HCT116 (cell line): ENCODE results near the gene HEG1. TPM values are rescaled to one million over a fixed set of nuclear protein-coding genes. Genes with fewer than 3 reads are reported as not detected.

Source experiments
- ATAC-seq: fragments of 200-7000 bp; cut with Tn5 transposase; 2 replicates; pipeline ENCODE4 v1.9.1; 2020; ENCODE audit warnings: mild to moderate bottlenecking, moderate library complexity
- BruUV-seq: library from RNA; stranded (reverse); fragments of 400-500 nt; replicated peaks from 2 replicates; lab custom pipeline; 2021; lab: Mats Ljungman, UMichigan
- CTCF ChIA-PET: fragments of 300-600 bp; sonication (Branson Sonifier 250); formaldehyde crosslinking; loops from one replicate; lab custom pipeline; 2021; ENCODE audit warnings: antibody characterized with exemption; lab: Charles Lee
- POLR2A ChIA-PET: fragments of 300-600, 350-600 bp; sonication (Branson Sonifier 250); formaldehyde crosslinking; loops from one replicate; lab custom pipeline; 2021; ENCODE audit warnings: antibody characterized with exemption; lab: Charles Lee
- RAD21 ChIA-PET, 2 experiments: fragments of 300-600 bp; sonication (Branson Sonifier 250); formaldehyde crosslinking; loops; one replicate each; lab custom pipeline; 2023; ENCODE audit warnings: low total read pairs in 2 of 2; ENCODE audit not compliant: uncharacterized antibody in 2 of 2, unreplicated experiment in 2 of 2, low non-redundant PET in 1 of 2; lab: Charles Lee
- DNase-seq: peaks from one replicate; pipeline ENCODE4 v3.0.0-alpha.2; 2010; ENCODE audit warnings: low read depth, low spot score
- H2AFZ ChIP-seq: fragments of 200-600 bp; shearing (Covaris generic), sonication (generic); 2 replicates; pipeline ENCODE4 v1.6.1; 2017; ENCODE audit warnings: low read depth, mixed run types, mixed read lengths, antibody characterized with exemption, low read length; ENCODE audit not compliant: poor library complexity, severe bottlenecking
- H3K27ac ChIP-seq: 2 replicates; pipeline ENCODE4 v1.5.1; 2012; ENCODE audit warnings: low read depth, low read length
- H3K27me3 ChIP-seq: fragments of 200-600 bp; sonication (generic); 2 replicates; pipeline ENCODE4 v1.6.1; 2016; ENCODE audit warnings: mixed run types, low read length, mixed read lengths; ENCODE audit not compliant: insufficient read depth
- H3K36me3 ChIP-seq, 2 experiments: fragments of 200-500 bp in 1 of 2; fragments of 200-600 bp in 1 of 2; sonication (Bioruptor generic) in 1 of 2; sonication (generic) in 1 of 2; 2 replicates each; pipeline versions ENCODE4 v1.5.1 to v1.6.1; 2014 to 2016; ENCODE audit warnings: low read length in 2 of 2, inconsistent platforms in 1 of 2, mixed read lengths in 1 of 2, mixed run types in 1 of 2; ENCODE audit not compliant: insufficient read depth in 2 of 2, control insufficient read depth in 1 of 2
- H3K4me1 ChIP-seq, 2 experiments: fragments of 200-600 bp in 1 of 2; sonication (generic) in 1 of 2; 2 replicates each; pipeline versions ENCODE4 v1.5.1 to v1.6.1; 2012 to 2017; ENCODE audit warnings: low read length in 2 of 2, inconsistent platforms in 1 of 2, mild to moderate bottlenecking in 1 of 2, mixed read lengths in 1 of 2, mixed run types in 1 of 2, moderate library complexity in 1 of 2; ENCODE audit not compliant: insufficient read depth in 2 of 2, control insufficient read depth in 1 of 2
- H3K4me2 ChIP-seq: fragments of 200-600 bp; sonication (generic); 2 replicates; pipeline ENCODE4 v1.6.1; 2017; ENCODE audit warnings: mixed run types, low read length, mixed read lengths
- H3K4me3 ChIP-seq, 2 experiments: fragments of 200-600 bp in 1 of 2; sonication (generic) in 1 of 2; replicated peaks in 1 of 2; 2 replicates each; pipeline ENCODE4 v1.5.1; 2011 to 2016; ENCODE audit warnings: low read length in 2 of 2, control low read depth in 1 of 2, low read depth in 1 of 2, mild to moderate bottlenecking in 1 of 2, mixed read lengths in 1 of 2, mixed run types in 1 of 2
- H3K79me2 ChIP-seq: fragments of 200-600 bp; sonication (generic); 2 replicates; pipeline ENCODE4 v1.6.1; 2017; ENCODE audit warnings: mild to moderate bottlenecking, mixed run types, low read length, moderate library complexity, mixed read lengths; ENCODE audit not compliant: insufficient read depth
- H3K9ac ChIP-seq: fragments of 200-600 bp; sonication (generic); 2 replicates; pipeline ENCODE4 v1.6.1; 2016; ENCODE audit warnings: low read length, mixed read lengths
- H3K9me2 ChIP-seq: fragments of 200-600 bp; sonication (generic), shearing (Covaris generic); 2 replicates; pipeline ENCODE4 v1.6.1; 2017; ENCODE audit warnings: mixed run types, mild to moderate bottlenecking, moderate library complexity; ENCODE audit not compliant: insufficient read depth
- H3K9me3 ChIP-seq, 2 experiments: fragments of 200-500 bp in 1 of 2; fragments of 200-600 bp in 1 of 2; sonication (Bioruptor generic) in 1 of 2; sonication (generic) in 1 of 2; 2 replicates each; pipeline ENCODE4 v1.6.1; 2014 to 2017; ENCODE audit warnings: low read length in 2 of 2, mixed read lengths in 2 of 2, inconsistent platforms in 1 of 2, low read depth in 1 of 2, mild to moderate bottlenecking in 1 of 2, mixed run types in 1 of 2, moderate library complexity in 1 of 2; ENCODE audit not compliant: control insufficient read depth in 1 of 2, insufficient read depth in 1 of 2
- H4K20me1 ChIP-seq: fragments of 200-600 bp; sonication (generic), shearing (Covaris generic); 2 replicates; pipeline ENCODE4 v1.6.1; 2017; ENCODE audit warnings: mixed run types, mild to moderate bottlenecking, moderate library complexity; ENCODE audit not compliant: insufficient read depth
- CEBPB ChIP-seq: IDR thresholded peaks from 2 replicates; pipeline ENCODE4 v1.6.1; 2012; ENCODE audit warnings: low read depth
- EGR1 ChIP-seq: IDR thresholded peaks from 2 replicates; pipeline ENCODE4 v1.6.1; 2012; ENCODE audit warnings: low read depth
- ELF1 ChIP-seq: IDR thresholded peaks from 2 replicates; pipeline ENCODE4 v1.6.1; 2012; ENCODE audit warnings: low read depth, borderline replicate concordance
- EZH2phosphoT487 ChIP-seq: fragments of 200-600 bp; IDR thresholded peaks from 2 replicates; pipeline ENCODE4 v1.6.1; 2018; ENCODE audit warnings: antibody characterized with exemption, borderline replicate concordance
- POLR2AphosphoS5 ChIP-seq: IDR thresholded peaks from 2 replicates; pipeline ENCODE4 v1.6.1; 2011; ENCODE audit warnings: mild to moderate bottlenecking, low read depth, low read length, moderate library complexity
- SP1 ChIP-seq: IDR thresholded peaks from 2 replicates; pipeline ENCODE4 v1.6.1; 2012; ENCODE audit warnings: low read depth
- TCF7L2 ChIP-seq: IDR thresholded peaks from 2 replicates; pipeline ENCODE4 v1.7.0; 2011; ENCODE audit warnings: borderline replicate concordance, inconsistent platforms; ENCODE audit not compliant: insufficient read depth, insufficient read length; ENCODE audit errors: extremely low read depth
- intact Hi-C: fragments of 100-400 bp; cut with micrococcal nuclease; formaldehyde crosslinking; loops from 2 replicates; pipeline ENCODE4 v1.10.0; 2022
- total RNA-seq: library from RNA; stranded (reverse); gene quantifications from one replicate; pipeline ENCODE4 v1.2.1, GENCODE V29; 2021; ENCODE audit not compliant: unreplicated experiment
- TF ChIP-seq, protein P1 (sequence below): IDR thresholded peaks from 2 replicates; pipeline ENCODE4 v1.6.1; 2011; ENCODE audit warnings: mild to moderate bottlenecking, low read length, moderate library complexity; ENCODE audit not compliant: insufficient replicate concordance; ENCODE audit errors: extremely low read depth
- TF ChIP-seq, protein P2 (sequence below), 3 experiments: fragments of 200-600 bp in 1 of 3; sonication (generic) in 1 of 3; IDR thresholded peaks in 2 of 3; conservative IDR thresholded peaks in 1 of 3; 2 replicates each; pipeline ENCODE4 v1.5.1; 2012 to 2017; ENCODE audit warnings: low read depth in 2 of 3, low read length in 2 of 3, antibody characterized with exemption in 1 of 3, borderline replicate concordance in 1 of 3, control low read depth in 1 of 3, mild to moderate bottlenecking in 1 of 3, mixed read lengths in 1 of 3, mixed run types in 1 of 3, moderate library complexity in 1 of 3; ENCODE audit not compliant: insufficient read depth in 1 of 3
- TF ChIP-seq, protein P3 (sequence below): IDR thresholded peaks from 2 replicates; pipeline ENCODE4 v1.6.1; 2012; ENCODE audit warnings: low read depth
- TF ChIP-seq, protein P4 (sequence below): IDR thresholded peaks from 2 replicates; pipeline ENCODE4 v1.6.1; 2012
- TF ChIP-seq, protein P5 (sequence below): IDR thresholded peaks from 2 replicates; pipeline ENCODE4 v1.6.1; 2012

HEG1 gene
- total RNA-seq, 1 experiment from 2014 or later, result 2.6 TPM

DNA sequence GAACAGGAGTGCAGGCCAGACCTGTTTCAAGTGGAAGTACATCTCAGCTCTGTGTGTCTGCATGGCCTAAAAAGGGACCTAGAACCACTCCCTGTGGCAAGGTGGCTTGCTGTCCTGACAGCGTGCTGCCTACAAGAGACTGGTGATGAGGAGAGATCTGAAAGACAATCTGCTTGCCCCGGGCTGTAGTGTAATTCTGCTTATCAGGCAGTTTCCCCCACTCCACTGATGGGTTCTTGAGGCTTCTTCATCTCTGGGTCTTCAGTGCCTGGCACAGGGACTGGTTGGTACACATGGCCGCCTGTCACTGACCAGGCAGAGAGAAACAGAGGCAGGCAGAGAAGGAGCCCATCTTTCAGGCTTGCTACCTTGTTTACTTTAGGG, 57.6 kb downstream of the HEG1 start:
- Histone ChIP-seq H3K9me2 (no peaks in the 10 kb centered on the region), H3K27ac (no peak overlapping the region), H3K36me3 (no peaks in the 10 kb centered on the region), H3K9ac (no peak overlapping the region), H3K79me2 (no peaks in the 10 kb centered on the region), H3K4me1 (no peaks in the 10 kb centered on the region), H2AFZ (no peak overlapping the region), H4K20me1 (no peaks in the 10 kb centered on the region), H3K4me2 (no peak overlapping the region), H3K9me3 (no peaks in the 10 kb centered on the region), H3K4me3 (no peak overlapping the region), H3K27me3 (no peaks in the 10 kb centered on the region)
- TF ChIP-seq, protein P1, sequence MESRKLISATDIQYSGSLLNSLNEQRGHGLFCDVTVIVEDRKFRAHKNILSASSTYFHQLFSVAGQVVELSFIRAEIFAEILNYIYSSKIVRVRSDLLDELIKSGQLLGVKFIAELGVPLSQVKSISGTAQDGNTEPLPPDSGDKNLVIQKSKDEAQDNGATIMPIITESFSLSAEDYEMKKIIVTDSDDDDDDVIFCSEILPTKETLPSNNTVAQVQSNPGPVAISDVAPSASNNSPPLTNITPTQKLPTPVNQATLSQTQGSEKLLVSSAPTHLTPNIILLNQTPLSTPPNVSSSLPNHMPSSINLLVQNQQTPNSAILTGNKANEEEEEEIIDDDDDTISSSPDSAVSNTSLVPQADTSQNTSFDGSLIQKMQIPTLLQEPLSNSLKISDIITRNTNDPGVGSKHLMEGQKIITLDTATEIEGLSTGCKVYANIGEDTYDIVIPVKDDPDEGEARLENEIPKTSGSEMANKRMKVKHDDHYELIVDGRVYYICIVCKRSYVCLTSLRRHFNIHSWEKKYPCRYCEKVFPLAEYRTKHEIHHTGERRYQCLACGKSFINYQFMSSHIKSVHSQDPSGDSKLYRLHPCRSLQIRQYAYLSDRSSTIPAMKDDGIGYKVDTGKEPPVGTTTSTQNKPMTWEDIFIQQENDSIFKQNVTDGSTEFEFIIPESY, result no peak
- TF ChIP-seq ELF1 (no peak), EGR1 (no peak), CEBPB (no peak), EZH2phosphoT487 (no peak), SP1 (no peak), POLR2AphosphoS5 (no peak), TCF7L2 (no peak)
- TF ChIP-seq, protein P2, sequence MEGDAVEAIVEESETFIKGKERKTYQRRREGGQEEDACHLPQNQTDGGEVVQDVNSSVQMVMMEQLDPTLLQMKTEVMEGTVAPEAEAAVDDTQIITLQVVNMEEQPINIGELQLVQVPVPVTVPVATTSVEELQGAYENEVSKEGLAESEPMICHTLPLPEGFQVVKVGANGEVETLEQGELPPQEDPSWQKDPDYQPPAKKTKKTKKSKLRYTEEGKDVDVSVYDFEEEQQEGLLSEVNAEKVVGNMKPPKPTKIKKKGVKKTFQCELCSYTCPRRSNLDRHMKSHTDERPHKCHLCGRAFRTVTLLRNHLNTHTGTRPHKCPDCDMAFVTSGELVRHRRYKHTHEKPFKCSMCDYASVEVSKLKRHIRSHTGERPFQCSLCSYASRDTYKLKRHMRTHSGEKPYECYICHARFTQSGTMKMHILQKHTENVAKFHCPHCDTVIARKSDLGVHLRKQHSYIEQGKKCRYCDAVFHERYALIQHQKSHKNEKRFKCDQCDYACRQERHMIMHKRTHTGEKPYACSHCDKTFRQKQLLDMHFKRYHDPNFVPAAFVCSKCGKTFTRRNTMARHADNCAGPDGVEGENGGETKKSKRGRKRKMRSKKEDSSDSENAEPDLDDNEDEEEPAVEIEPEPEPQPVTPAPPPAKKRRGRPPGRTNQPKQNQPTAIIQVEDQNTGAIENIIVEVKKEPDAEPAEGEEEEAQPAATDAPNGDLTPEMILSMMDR (IDR thresholded peaks at IDR 0.05 in 2 of 3, conservative IDR thresholded peaks at IDR 0.05 in 1 of 3; ENCODE audit: borderline replicate concordance in 1 of 3, insufficient read depth in 1 of 3, low read depth in 2 of 3, low read length in 2 of 3), result no peak
- TF ChIP-seq, protein P3, sequence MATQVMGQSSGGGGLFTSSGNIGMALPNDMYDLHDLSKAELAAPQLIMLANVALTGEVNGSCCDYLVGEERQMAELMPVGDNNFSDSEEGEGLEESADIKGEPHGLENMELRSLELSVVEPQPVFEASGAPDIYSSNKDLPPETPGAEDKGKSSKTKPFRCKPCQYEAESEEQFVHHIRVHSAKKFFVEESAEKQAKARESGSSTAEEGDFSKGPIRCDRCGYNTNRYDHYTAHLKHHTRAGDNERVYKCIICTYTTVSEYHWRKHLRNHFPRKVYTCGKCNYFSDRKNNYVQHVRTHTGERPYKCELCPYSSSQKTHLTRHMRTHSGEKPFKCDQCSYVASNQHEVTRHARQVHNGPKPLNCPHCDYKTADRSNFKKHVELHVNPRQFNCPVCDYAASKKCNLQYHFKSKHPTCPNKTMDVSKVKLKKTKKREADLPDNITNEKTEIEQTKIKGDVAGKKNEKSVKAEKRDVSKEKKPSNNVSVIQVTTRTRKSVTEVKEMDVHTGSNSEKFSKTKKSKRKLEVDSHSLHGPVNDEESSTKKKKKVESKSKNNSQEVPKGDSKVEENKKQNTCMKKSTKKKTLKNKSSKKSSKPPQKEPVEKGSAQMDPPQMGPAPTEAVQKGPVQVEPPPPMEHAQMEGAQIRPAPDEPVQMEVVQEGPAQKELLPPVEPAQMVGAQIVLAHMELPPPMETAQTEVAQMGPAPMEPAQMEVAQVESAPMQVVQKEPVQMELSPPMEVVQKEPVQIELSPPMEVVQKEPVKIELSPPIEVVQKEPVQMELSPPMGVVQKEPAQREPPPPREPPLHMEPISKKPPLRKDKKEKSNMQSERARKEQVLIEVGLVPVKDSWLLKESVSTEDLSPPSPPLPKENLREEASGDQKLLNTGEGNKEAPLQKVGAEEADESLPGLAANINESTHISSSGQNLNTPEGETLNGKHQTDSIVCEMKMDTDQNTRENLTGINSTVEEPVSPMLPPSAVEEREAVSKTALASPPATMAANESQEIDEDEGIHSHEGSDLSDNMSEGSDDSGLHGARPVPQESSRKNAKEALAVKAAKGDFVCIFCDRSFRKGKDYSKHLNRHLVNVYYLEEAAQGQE, result no peak
- TF ChIP-seq, protein P4, sequence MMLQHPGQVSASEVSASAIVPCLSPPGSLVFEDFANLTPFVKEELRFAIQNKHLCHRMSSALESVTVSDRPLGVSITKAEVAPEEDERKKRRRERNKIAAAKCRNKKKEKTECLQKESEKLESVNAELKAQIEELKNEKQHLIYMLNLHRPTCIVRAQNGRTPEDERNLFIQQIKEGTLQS, result no peak
- TF ChIP-seq, protein P5, sequence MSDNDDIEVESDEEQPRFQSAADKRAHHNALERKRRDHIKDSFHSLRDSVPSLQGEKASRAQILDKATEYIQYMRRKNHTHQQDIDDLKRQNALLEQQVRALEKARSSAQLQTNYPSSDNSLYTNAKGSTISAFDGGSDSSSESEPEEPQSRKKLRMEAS, result no peak
- DNase-seq (no peak), ATAC-seq (no peak)
- ChIA-PET CTCF (no interaction called here), POLR2A (no interaction called here), RAD21 (no interaction called here)
- intact Hi-C loops, result no loop called here
- BruUV-seq, result no TSS peak
